Measurements from ENCODE around the gene TDP1. TPM values are rescaled to one million over a fixed set of nuclear protein-coding genes. Genes with fewer than 3 reads are reported as not detected.

The TDP1 gene
- total RNA-seq, 1 donor from 2014 or later, result 6.5 TPM

- H3K4me3 ChIP-seq, result no peak overlapping the region
- no peaks in the 10 kb centered on the region for H3K4me1 ChIP-seq
- H3K27me3 ChIP-seq, result no peaks in the 10 kb centered on the region
- no peak for DNase-seq
- H3K36me3 ChIP-seq, result no peaks in the 10 kb centered on the region
- TF ChIP-seq CTCF (IDR thresholded peaks at IDR 0.05), result no peak
- no peak overlapping the region for H3K27ac ChIP-seq
- no peak for ATAC-seq
- H3K9me3 ChIP-seq, result no peaks in the 10 kb centered on the region
- intact Hi-C loops (cut with DNase I), result loop anchor here (10.0 kb wide), 1 partner anchor 876 kb away; no protein-coding TSS in a partner anchor
Measured at GRCh38 chr14:89910691-89911009, 45.1 kb upstream of the TDP1 start.

- intact Hi-C loops (cut with DNase I), result loop anchor here (10.0 kb wide), 1 partner anchor 876 kb away; no protein-coding TSS in a partner anchor
- ATAC-seq, result peak; percentile 66
- no peak for DNase-seq
Measured at GRCh38 chr14:89911010-89911919, 44.5 kb upstream of the TDP1 start.

GRCh38 chr14:89912221-89912620 is 43.5 kb upstream of the TDP1 start:
- H3K4me1 ChIP-seq, result no peaks in the 10 kb centered on the region
- intact Hi-C loops (cut with DNase I), result loop anchor here (10.0 kb wide), 1 partner anchor 877 kb away; no protein-coding TSS in a partner anchor
- DNase-seq, result no peak
- H3K27ac ChIP-seq, result no peak overlapping the region
- H3K36me3 ChIP-seq, result no peaks in the 10 kb centered on the region
- H3K4me3 ChIP-seq, result no peak overlapping the region
- no peak for TF ChIP-seq CTCF (IDR thresholded peaks at IDR 0.05)
- H3K27me3 ChIP-seq, result no peaks in the 10 kb centered on the region
- H3K9me3 ChIP-seq, result no peaks in the 10 kb centered on the region
- ATAC-seq, result no peak

More at GRCh38 chr14:89911010-89911919, 44.5 kb upstream of the TDP1 start:
- H3K4me1 ChIP-seq, result no peaks in the 10 kb centered on the region
- no peak for TF ChIP-seq CTCF (IDR thresholded peaks at IDR 0.05)
- no peak overlapping the region for H3K27ac ChIP-seq
- H3K27me3 ChIP-seq, result no peaks in the 10 kb centered on the region
- H3K9me3 ChIP-seq, result no peaks in the 10 kb centered on the region
- no peak overlapping the region for H3K4me3 ChIP-seq
- no peaks in the 10 kb centered on the region for H3K36me3 ChIP-seq

- H3K4me1 ChIP-seq, result no peaks in the 10 kb centered on the region
- H3K27me3 ChIP-seq, result no peaks in the 10 kb centered on the region
- H3K27ac ChIP-seq, result no peak overlapping the region
- ATAC-seq, result peak; percentile 71
- no peak overlapping the region for H3K4me3 ChIP-seq
- TF ChIP-seq CTCF (IDR thresholded peaks at IDR 0.05), result no peak
- no peaks in the 10 kb centered on the region for H3K9me3 ChIP-seq
- intact Hi-C loops (cut with DNase I), result loop anchor here (10.0 kb wide), 1 partner anchor 878 kb away; no protein-coding TSS in a partner anchor
- no peak for DNase-seq
- H3K36me3 ChIP-seq, result no peaks in the 10 kb centered on the region
Measured at GRCh38 chr14:89912667-89913211, 43.0 kb upstream of the TDP1 start.

GRCh38 chr14:89915114-89915878 is 40.4 kb upstream of the TDP1 start:
- peak; percentile 82 for ATAC-seq
- DNase-seq, result no peak
- no peak overlapping the region for H3K4me3 ChIP-seq

More at GRCh38 chr14:89915114-89915878, 40.4 kb upstream of the TDP1 start:
- intact Hi-C loops (cut with DNase I), result loop anchor here (10.0 kb wide), 1 partner anchor 880 kb away; no protein-coding TSS in a partner anchor
- no peaks in the 10 kb centered on the region for H3K36me3 ChIP-seq
- no peaks in the 10 kb centered on the region for H3K4me1 ChIP-seq
- H3K9me3 ChIP-seq, result no peaks in the 10 kb centered on the region
- no peaks in the 10 kb centered on the region for H3K27me3 ChIP-seq
- peak; percentile 95 for TF ChIP-seq CTCF (IDR thresholded peaks at IDR 0.05)
- no peak overlapping the region for H3K27ac ChIP-seq
